CD14-positive monocyte (primary cell): ENCODE results near the gene PTGR3. TPM values are rescaled to one million over a fixed set of nuclear protein-coding genes. Genes with fewer than 3 reads are reported as not detected.

Experiments used
- DNase-seq, 3 donors: peaks; one replicate each; pipeline ENCODE4 v3.0.0-alpha.2; 2011 to 2022
- H2AFZ ChIP-seq: 2 replicates; pipeline ENCODE4 v1.6.0; 2012; ENCODE audit warnings: mild to moderate bottlenecking, low read depth, low read length, inconsistent platforms; ENCODE audit not compliant: insufficient read depth, poor library complexity, severe bottlenecking
- H3K27ac ChIP-seq, 2 donors: 1 replicate in 1 of 2; 2 replicates in 1 of 2; pipeline ENCODE4 v1.5.1; 2012 to 2013; ENCODE audit warnings: low read length in 2 of 2, control low read depth in 1 of 2, inconsistent platforms in 1 of 2, low read depth in 1 of 2, mild to moderate bottlenecking in 1 of 2
- H3K27me3 ChIP-seq, 2 donors: one replicate each; pipeline versions ENCODE4 v1.6.0 to v1.6.1; 2011 to 2013; ENCODE audit warnings: low read length in 2 of 2; ENCODE audit not compliant: control insufficient read depth in 2 of 2, insufficient read depth in 2 of 2
- H3K36me3 ChIP-seq, 2 donors: replicated peaks in 1 of 2; 1 replicate in 1 of 2; 2 replicates in 1 of 2; pipeline versions ENCODE4 v1.5.1 to v1.6.1; 2012 to 2013; ENCODE audit warnings: low read length in 2 of 2, control low read depth in 1 of 2, inconsistent platforms in 1 of 2, mild to moderate bottlenecking in 1 of 2; ENCODE audit not compliant: insufficient read depth in 2 of 2, control insufficient read depth in 1 of 2
- H3K4me1 ChIP-seq, 2 donors: 1 replicate in 1 of 2; 2 replicates in 1 of 2; pipeline versions ENCODE4 v1.5.1 to v1.6.1; 2012 to 2013; ENCODE audit warnings: low read length in 2 of 2, control low read depth in 1 of 2, inconsistent platforms in 1 of 2, mild to moderate bottlenecking in 1 of 2, moderate library complexity in 1 of 2; ENCODE audit not compliant: insufficient read depth in 2 of 2, control insufficient read depth in 1 of 2
- H3K4me2 ChIP-seq: replicated peaks from 2 replicates; pipeline ENCODE3; 2012; ENCODE audit warnings: low read length, moderate library complexity, mild to moderate bottlenecking; ENCODE audit not compliant: poor library complexity, severe bottlenecking; ENCODE audit errors: extremely low read depth
- H3K4me3 ChIP-seq, 3 experiments: fragments of 200-600 bp in 1 of 3; sonication (generic) in 1 of 3; replicated peaks in 1 of 3; 1 replicate in 2 of 3; 2 replicates in 1 of 3; pipeline ENCODE4 v1.5.1; 2011 to 2013; ENCODE audit warnings: low read length in 3 of 3, mild to moderate bottlenecking in 3 of 3, control low read depth in 2 of 3, low read depth in 2 of 3, inconsistent platforms in 1 of 3, moderate library complexity in 1 of 3
- H3K79me2 ChIP-seq: 2 replicates; pipeline ENCODE4 v1.6.0; 2012; ENCODE audit warnings: mild to moderate bottlenecking, control low read depth, inconsistent platforms, low read length, moderate library complexity; ENCODE audit not compliant: insufficient read depth
- H3K9ac ChIP-seq: 2 replicates; pipeline ENCODE4 v1.6.0; 2017; ENCODE audit warnings: low read length, mild to moderate bottlenecking; ENCODE audit not compliant: insufficient read depth, poor library complexity, severe bottlenecking
- H3K9me3 ChIP-seq, 2 donors: replicated peaks in 1 of 2; 1 replicate in 1 of 2; 2 replicates in 1 of 2; pipeline versions ENCODE4 v1.5.1 to v1.6.1; 2012 to 2013; ENCODE audit warnings: low read length in 2 of 2, control low read depth in 1 of 2; ENCODE audit not compliant: control insufficient read depth in 1 of 2, insufficient read depth in 1 of 2
- H4K20me1 ChIP-seq: 2 replicates; pipeline ENCODE4 v1.6.0; 2012; ENCODE audit warnings: mild to moderate bottlenecking, low read length, control low read depth, moderate library complexity; ENCODE audit not compliant: insufficient read depth
- H3K27ac Mint-ChIP-seq, 7 donors: one replicate each; pipeline ENCODE4 v1.8.0; 2020; ENCODE audit warnings: mild to moderate bottlenecking in 7 of 7, mixed read lengths in 7 of 7, moderate library complexity in 6 of 7, inconsistent platforms in 2 of 7
- H3K27me3 Mint-ChIP-seq, 3 donors: one replicate each; pipeline ENCODE4 v1.8.0; 2021 to 2022; ENCODE audit warnings: low read depth in 3 of 3, mild to moderate bottlenecking in 3 of 3, mixed read lengths in 3 of 3, moderate library complexity in 3 of 3, inconsistent platforms in 1 of 3
- H3K36me3 Mint-ChIP-seq, 2 donors: one replicate each; pipeline ENCODE4 v1.8.0; 2020; ENCODE audit warnings: mixed read lengths in 2 of 2, inconsistent platforms in 1 of 2, mild to moderate bottlenecking in 1 of 2
- H3K4me1 Mint-ChIP-seq: one replicate; pipeline ENCODE4 v1.8.0; 2020; ENCODE audit warnings: mild to moderate bottlenecking, mixed read lengths
- H3K4me3 Mint-ChIP-seq, 2 donors: one replicate each; pipeline ENCODE4 v1.8.0; 2020; ENCODE audit warnings: mild to moderate bottlenecking in 2 of 2, mixed read lengths in 2 of 2, moderate library complexity in 1 of 2
- H3K9me3 Mint-ChIP-seq, 7 donors: one replicate each; pipeline ENCODE4 v1.8.0; 2020 to 2022; ENCODE audit warnings: mixed read lengths in 7 of 7, mild to moderate bottlenecking in 6 of 7, moderate library complexity in 6 of 7, inconsistent platforms in 2 of 7
- WGBS: methylation state at CpG from one replicate; pipeline ENCODE4 v1.1.5; 2013; ENCODE audit warnings: missing lambda C conversion rate; ENCODE audit not compliant: insufficient coverage; 5-methylcytosine and 5-hydroxymethylcytosine counted together
- intact Hi-C, 2 donors: fragments of 100-400 bp; cut with micrococcal nuclease; formaldehyde crosslinking; loops; one replicate each; pipeline versions ENCODE4 v1.15.0 to v1.15.1; 2023
- polyA plus RNA-seq, 3 donors: library from polyadenylated mRNA; depleted of rRNA in 1 of 3; unstranded in 2 of 3; stranded (reverse) in 1 of 3; fragments of 300-500 nt in 2 of 3; fragments of >200 nt in 1 of 3; fragmentation: Illumina TruSeq in 2 of 3; gene quantifications; 1 replicate in 2 of 3; 2 replicates in 1 of 3; pipeline ENCODE4 v1.2.3, GENCODE V29; 2012 to 2021
- TF ChIP-seq, protein P1 (sequence below): fragments of 200-600 bp; IDR thresholded peaks from one replicate; pipeline ENCODE4 v1.8.0; 2022; ENCODE audit warnings: antibody characterized with exemption, mild to moderate bottlenecking

PTGR3 gene
- polyA plus RNA-seq, 3 donors, result 15.5 to 27.5 (median 23.6) TPM

DNA sequence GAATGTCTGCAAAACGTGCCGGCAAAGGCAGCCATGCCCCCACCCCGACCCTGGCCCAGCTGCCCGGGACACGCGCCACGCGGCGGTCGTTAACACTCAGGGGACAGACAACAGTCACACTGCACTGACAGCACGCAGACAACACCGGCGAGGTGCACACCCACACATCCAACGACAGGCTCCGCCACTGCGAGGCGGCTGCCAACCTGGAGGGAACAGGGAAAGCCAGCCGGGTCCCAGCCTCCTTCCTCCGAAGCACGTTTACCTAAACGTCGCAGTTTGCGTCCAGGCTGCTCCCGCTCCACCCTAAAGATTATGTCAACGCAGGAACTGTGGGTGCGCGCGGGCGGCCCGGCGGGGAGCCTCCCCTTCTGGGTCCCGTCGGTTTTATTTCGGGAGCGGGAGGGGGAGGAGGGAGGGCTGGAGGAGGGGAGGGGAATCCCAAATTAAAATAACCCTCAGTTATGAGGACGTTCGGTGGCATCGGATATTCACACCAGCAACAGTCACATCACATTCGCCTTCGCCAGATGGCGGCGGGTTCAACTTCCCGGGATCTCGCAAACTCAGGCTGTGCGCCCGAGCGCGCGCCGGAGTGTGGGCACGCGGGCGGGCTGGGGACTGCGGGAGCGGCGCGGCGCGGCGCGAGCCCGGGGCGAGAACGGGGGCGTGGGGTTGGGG, 644 bp downstream of the PTGR3 start:
- H3K36me3 Mint-ChIP-seq, result peaks cover 11 to 23% of the 10 kb centered on the region in 2 donors
- H2AFZ ChIP-seq, result peak overlapping the region; percentile 81
- peak overlapping the region; percentile 79 for H3K9ac ChIP-seq
- H3K27ac ChIP-seq, result peak overlapping the region; percentile 79 to 86
- peaks cover 2 to 38% (median 23%) of the 10 kb centered on the region in 3 donors for H3K27me3 Mint-ChIP-seq
- H4K20me1 ChIP-seq, result peaks cover 60% of the 10 kb centered on the region
- intact Hi-C loops, result loop anchor here (5.0 to 10.0 kb wide), 4 partner anchors 39 to 143 kb away; no protein-coding TSS in a partner anchor
- under 1% methylated on average over 50 of the region's 65 CpGs for WGBS
- H3K79me2 ChIP-seq, result peaks cover 76% of the 10 kb centered on the region
- H3K4me3 ChIP-seq, result peak overlapping the region; percentile 67 to 91 (median 89)
- H3K4me3 Mint-ChIP-seq, result peak overlapping the region; percentile 95
- H3K9me3 ChIP-seq, result no peaks in the 10 kb centered on the region
- H3K9me3 Mint-ChIP-seq, result peaks cover 0 to 1% (median 0%) of the 10 kb centered on the region in 7 donors
- H3K4me2 ChIP-seq, result peak overlapping the region; percentile 93
- H3K27ac Mint-ChIP-seq, result peak overlapping the region; percentile 31 to 88 (median 81)
- H3K36me3 ChIP-seq, result no peaks in the 10 kb centered on the region
- TF ChIP-seq, protein P1, sequence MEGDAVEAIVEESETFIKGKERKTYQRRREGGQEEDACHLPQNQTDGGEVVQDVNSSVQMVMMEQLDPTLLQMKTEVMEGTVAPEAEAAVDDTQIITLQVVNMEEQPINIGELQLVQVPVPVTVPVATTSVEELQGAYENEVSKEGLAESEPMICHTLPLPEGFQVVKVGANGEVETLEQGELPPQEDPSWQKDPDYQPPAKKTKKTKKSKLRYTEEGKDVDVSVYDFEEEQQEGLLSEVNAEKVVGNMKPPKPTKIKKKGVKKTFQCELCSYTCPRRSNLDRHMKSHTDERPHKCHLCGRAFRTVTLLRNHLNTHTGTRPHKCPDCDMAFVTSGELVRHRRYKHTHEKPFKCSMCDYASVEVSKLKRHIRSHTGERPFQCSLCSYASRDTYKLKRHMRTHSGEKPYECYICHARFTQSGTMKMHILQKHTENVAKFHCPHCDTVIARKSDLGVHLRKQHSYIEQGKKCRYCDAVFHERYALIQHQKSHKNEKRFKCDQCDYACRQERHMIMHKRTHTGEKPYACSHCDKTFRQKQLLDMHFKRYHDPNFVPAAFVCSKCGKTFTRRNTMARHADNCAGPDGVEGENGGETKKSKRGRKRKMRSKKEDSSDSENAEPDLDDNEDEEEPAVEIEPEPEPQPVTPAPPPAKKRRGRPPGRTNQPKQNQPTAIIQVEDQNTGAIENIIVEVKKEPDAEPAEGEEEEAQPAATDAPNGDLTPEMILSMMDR, result no peak
- peak; percentile 9 to 41 (median 32) for DNase-seq
- peaks cover 16 to 37% of the 10 kb centered on the region in 2 donors for H3K27me3 ChIP-seq
- peaks cover 54 to 71% of the 10 kb centered on the region in 2 donors for H3K4me1 ChIP-seq
- peaks cover 57% of the 10 kb centered on the region for H3K4me1 Mint-ChIP-seq

DNA sequence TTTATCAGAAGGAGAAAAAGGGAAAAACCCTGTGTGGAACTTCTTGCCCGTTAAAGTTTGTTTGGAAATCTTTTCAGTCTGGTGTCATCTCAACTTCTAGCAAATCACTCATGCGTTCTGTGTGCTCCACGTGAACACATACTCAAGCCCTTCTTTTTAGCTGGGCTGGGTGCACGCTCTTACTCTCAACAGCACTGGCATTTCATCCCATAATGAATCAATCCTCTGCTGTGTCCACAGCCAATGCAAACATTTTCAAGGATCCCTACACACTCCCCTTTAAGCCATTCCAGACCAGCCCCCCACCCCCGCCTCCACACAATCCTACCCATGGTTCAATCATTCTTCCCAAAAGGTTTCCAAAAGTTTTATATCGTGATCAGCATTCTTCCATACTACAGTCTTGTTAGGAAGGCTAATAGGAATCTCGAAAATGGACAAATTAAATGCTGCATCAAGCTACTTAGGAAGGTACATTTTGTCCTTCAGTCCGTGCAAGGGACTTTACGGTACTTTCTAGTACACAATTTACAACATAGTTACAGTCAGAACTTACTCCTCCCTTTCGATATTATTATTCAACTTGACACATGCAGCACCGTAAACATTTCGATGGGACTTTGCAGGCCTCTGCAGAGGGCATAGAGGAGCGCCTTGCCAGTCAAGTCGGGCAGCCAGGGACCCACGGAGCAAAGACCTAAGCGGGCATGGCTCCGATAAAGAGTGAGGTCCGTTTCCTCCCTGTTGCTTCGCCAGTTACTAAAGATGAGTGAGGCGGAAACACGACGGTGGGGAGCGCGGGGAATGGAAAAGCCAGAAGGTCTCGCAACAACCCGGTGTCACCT, 1.4 kb downstream of the PTGR3 start:
- peaks cover 14 to 23% of the 10 kb centered on the region in 2 donors for H3K36me3 Mint-ChIP-seq
- H3K4me3 Mint-ChIP-seq, result peak overlapping the region; percentile 95
- H3K27me3 Mint-ChIP-seq, result peaks cover 2 to 38% (median 23%) of the 10 kb centered on the region in 3 donors
- no peak for DNase-seq
- Histone ChIP-seq H2AFZ (peak overlapping the region; percentile 81), H3K79me2 (peaks cover 75% of the 10 kb centered on the region), H3K4me1 (peaks cover 51 to 63% of the 10 kb centered on the region in 2 donors), H3K9me3 (no peaks in the 10 kb centered on the region), H4K20me1 (peaks cover 61% of the 10 kb centered on the region), H3K9ac (peak overlapping the region; percentile 79), H3K4me3 (peak overlapping the region; percentile 67 to 91 (median 89)), H3K4me2 (peak overlapping the region; percentile 93), H3K36me3 (no peaks in the 10 kb centered on the region), H3K27ac (peak overlapping the region; percentile 79 to 86), H3K27me3 (peaks cover 16 to 37% of the 10 kb centered on the region in 2 donors)
- H3K9me3 Mint-ChIP-seq, result peaks cover 0 to 1% (median 0%) of the 10 kb centered on the region in 7 donors
- TF ChIP-seq, protein P1, result no peak
- 19% methylated on average over 23 of the region's 26 CpGs for WGBS
- intact Hi-C loops, result loop anchor here (5.0 to 10.0 kb wide), 4 partner anchors 40 to 143 kb away; no protein-coding TSS in a partner anchor
- H3K4me1 Mint-ChIP-seq, result peaks cover 49% of the 10 kb centered on the region
- H3K27ac Mint-ChIP-seq, result peak overlapping the region in 6 of 7 donors; percentile 31 to 88 (median 82)
